D341Med (cell line): Measurements from ENCODE around the gene STRN.
"Not testable (repeated sequence)": the region's sequence is repeated elsewhere in the genome, so short reads cannot be mapped to it uniquely, and the experiment has no call there.

ENCODE experiments used
- DNase-seq: peaks from one replicate; pipeline ENCODE4 v3.0.0; 2012; ENCODE audit warnings: low spot score

The STRN gene

DNA sequence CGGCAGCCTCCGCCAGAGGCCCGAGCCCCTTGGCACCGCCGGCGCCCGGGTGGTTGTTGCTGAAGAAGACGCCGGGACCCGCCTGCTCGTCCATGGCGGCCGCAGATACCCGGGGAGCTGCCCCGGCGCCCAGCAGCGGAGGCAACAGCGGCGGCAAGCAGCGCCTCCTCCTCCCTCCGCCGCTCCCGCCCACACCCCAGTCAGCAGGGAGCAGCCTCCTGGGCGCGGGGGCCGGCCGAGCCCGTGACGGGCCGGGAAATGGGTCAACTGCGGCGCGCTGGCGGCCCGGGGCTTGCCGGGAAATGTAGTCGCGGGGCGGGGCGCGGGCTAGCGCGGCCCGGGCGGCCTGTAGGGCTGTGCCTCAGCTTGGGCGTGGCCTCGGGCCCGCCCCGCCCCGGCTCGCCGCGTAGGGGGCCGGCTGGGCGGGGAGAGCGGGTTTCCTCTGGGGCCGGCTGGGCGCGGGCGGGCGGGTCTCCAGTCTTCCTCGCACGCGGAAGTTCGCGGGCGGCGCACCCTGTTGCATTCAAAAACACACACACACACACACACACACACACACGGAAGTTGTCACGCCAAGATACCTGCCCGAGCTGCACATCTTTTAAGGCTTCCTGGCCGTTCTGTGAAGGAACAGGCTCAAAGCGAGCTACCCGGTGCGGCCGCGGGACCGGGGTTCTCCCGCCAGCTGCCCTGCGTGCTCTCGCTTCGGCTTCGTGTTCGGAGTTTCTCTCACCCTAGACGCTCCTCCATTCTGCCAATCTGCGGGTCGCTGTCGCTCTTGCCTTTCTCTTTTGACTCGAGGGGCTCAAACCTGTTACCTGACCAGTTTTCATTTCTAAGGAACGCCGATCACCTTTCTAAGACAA, at the start of gene STRN:
TSS of gene STRN (minus strand) at position 167 of the 866 bp plus-strand sequence. CDS start at position 94, 73 bp downstream.
- peak; percentile 99 for DNase-seq

DNA sequence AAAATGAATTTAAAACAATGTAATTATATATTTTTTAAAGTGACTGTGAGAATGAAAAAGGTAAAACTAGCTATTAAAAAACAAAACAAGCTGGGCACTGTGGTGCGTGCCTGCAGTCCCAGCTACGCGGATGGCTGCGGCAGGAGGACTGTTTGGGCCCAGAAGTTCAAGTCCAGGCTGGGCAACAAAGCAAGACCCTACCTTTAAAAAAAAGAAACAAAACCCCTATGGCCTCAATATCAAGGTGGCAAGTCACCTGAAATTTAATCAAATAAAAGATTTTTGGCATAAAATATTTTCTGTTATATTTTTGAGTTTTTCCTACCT, 46.9 kb upstream of the STRN start:
- DNase-seq = no peak

GRCh38 chr2:37011130-37011529, 44.8 kb upstream of the STRN start:
- no peak for DNase-seq

GRCh38 chr2:37005118-37005868, 39.0 kb upstream of the STRN start:
- peak; percentile 27 for DNase-seq

DNA sequence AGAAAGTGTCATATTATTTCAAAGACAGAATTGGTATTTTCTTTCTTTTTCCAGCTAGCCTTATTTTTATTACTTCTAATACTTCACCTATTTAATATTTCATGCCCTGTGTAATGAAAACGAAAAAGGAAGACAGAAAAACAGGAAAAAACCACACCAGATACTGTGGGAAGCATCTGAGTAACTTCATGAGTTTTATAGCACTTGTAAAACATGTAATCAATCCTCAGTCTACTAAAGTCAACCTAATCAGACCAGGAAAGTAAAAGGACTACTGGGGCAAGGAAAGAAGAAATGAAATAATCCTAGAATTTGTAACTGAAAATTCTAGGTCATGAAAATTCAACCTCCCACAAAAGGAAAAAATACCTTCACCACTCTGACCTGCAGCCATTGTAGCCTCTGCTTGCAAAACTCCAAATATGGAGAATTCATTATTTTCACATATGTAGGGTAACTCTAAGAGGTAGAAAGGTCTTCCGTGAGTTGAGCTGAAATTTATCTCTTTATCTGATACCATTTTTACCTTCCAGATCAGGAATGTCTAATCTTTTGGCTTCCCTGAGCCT, 34.7 kb upstream of the STRN start:
- DNase-seq = no peak

- DNase-seq = no peak
These were observed 34.0 kb upstream of the STRN start for GRCh38 chr2:37000318-37000717.

DNA sequence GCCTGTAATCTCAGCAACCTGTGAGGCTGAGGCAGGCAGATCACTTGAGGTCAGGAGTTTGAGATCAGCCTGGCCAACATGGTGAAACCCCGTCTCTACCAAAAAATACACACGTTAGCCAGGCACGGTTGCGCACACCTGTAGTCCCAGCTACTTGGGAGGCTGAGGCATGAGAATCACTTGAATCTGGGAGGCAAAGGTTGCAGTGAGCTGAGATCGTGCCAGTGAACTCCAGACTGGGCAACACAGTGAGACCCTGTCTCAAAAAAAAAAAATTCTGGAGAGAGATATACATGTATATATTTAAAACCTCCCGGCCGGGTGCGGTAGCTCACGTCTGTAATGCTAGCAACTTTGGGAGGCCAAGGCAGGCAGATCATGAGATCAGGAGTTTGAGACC, 33.1 kb upstream of the STRN start:
- not testable (repeated sequence) for DNase-seq

DNA sequence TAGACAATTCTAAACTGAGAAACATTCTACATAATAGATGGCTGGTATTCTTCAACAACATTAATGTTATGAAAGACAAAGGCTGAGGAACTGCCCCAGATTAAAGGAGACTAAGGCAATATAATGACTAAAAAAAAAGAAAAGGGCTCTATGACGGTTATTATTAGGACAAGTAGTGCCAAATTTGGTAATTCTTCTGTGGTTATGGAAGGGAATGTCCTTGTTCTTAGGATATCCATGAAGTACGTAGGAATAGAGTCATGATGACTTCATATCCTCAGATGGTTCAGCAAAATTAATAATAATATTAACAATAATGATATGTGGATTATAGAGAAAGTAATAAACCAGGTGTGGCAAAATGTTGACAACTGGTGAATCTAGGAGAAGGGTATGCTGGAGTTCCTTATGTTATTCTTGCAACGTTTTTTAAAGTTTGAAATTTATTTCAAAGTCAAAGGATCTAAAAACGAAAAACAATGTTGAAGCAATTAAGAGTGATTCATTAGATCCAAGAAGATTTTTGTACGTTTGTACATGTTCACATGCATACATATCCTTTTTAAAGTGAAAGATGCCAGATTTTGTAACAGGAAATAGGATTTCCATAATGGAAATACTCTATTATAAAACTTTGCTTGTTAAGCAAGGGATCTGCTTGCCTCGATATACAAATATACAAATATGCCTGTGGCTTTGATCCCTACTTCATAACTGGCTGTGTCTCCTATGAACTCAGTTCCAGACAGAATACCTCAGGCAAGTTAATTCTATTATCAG, 27.7 kb upstream of the STRN start:
- DNase-seq = no peak

DNA sequence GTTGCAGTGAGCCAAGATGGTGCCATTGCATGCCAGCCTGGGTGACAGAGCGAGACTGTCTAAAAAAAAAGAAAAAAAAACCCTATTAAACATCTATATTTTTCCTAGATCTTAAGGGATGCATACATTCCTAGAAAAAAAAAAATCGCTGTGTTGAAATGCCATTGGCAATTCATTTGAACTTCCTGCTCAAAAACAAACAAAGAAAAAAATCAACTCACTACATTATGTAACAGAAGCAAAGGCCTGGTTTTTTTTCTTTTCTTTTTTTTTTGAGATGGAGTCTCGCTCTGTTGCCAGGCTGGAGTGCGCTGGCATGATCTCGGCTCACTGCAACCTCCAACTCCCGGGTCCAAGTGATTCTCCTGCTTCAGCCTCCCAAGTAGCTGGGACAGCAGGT, 21.7 kb upstream of the STRN start:
- no peak for DNase-seq

GRCh38 chr2:36982467-36982866, 16.1 kb upstream of the STRN start:
- no peak for DNase-seq

GRCh38 chr2:36981911-36982310, 15.6 kb upstream of the STRN start:
- DNase-seq = no peak

GRCh38 chr2:36979007-36979406, 12.7 kb upstream of the STRN start:
- not testable (repeated sequence) for DNase-seq

- no peak for DNase-seq
These were observed 9.7 kb upstream of the STRN start for GRCh38 chr2:36976065-36976464.

GRCh38 chr2:36975306-36975705, 9.0 kb upstream of the STRN start:
- no peak for DNase-seq

DNA sequence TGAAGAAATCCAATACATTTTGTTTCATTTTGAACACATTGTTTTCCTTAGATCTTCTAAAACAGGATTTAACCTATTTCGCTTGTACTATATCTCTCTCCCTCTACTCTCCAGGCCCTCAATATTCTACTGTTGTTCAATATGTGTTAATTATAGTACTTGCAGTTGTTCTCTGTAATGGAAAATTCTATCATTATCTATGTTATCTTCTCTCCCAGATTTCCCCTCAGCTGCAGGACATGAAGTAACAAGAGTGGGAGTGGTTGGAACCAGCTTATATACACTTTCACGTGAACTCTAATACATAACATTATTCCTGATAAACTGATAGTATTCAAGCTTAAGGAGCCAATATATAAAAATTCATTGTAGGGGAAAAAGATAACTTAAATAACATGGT, 7.0 kb upstream of the STRN start:
- DNase-seq = no peak

DNA sequence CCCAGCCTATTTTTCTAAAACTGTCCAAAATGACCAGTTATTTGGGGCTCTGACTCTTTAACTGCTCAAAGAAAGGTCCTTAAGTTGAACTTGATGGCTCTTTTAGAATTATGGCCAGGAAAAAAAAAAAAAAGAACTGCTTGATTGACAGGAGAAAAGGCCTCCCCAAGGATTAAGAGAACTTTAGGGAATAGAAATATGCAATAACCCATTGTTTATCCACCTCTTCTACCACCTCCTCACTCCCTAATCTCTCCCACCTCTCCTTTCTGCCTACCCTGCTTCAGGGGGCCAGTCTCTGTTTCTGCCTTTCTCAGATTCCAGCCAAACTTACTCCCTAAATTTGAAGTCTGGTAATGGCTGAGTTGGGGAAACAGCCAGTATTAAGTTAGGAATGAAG, 5.7 kb upstream of the STRN start:
- no peak for DNase-seq

DNA sequence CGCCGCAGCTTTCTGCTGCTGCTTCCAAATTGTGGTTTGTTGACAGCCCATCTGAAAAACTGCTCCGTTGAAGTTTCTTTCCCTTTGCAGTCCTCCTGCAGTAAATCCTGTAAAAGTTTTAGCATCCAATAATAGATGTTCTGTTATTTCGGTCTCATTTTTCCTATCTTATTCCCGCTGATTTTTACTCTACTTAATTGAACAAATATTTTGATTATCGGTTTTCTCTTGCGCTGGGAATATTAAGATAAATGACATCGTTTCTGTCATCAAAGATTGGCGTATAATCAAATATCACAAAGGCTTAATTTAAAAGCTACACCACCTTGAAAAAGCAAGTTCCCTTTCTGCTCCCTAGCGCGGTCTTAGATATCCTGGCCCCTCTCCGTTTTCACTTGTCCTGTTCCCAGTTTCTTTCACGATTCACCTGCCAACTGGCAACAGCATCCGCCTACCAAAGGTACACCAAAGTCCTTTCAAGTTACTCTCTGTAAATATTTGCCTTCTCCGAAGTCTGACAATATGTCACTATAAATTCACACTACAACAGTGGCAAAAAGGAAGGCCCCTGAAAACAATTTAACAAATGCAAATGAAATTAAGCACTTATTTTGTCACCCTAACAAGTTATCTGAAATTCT, 1.0 kb upstream of the STRN start:
- DNase-seq = no peak

DNA sequence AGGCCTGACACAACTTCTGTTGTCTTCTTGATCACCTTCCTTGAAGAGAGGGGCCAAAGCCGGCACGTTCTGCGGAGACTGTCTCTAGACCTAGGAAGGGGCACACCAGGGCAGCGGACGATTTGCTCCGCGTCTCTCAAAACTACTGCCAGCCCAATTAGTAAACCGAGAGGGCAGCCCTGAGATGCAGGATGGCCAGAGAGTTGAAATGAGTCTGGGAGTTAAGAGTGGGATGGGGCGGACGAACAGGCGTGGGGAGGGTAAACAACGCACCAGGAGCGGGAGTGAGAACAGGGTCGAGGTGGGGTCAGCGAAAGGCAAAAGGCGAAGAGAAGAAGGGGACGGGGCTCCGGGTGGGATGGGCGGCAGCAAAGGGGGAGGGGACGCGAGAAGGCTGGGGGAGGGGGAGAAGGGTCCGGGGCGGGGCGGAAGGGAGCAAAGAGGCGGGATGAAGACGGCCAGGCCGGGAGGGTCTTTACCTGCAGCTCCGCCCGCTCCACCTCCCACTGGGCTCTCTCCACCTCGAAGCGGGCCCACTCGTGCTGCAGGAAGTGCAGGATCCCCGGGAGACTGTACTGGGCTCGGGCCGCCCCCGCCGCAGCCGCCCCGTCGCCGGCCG, 476 bp downstream of the STRN start:
- DNase-seq = peak; percentile 73

DNA sequence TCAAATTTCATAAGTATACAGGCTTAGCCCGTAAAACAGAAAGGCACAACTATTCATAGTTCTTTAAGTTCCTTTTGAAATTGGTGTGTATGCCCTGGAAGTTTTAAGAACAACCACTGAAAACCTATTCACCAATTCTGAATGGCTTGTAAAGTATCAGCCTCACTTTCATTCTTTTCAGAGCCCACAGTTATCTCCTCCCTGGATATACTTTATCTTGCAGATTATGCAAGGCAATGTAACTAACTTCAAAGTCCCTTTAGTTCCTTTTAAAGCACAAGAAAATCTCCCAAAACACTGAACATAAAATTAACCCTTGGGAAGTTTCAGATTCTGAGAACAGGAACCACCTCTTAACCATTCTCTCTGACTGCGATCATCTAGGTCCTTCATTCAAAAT, 1.1 kb downstream of the STRN start:
- no peak for DNase-seq

DNA sequence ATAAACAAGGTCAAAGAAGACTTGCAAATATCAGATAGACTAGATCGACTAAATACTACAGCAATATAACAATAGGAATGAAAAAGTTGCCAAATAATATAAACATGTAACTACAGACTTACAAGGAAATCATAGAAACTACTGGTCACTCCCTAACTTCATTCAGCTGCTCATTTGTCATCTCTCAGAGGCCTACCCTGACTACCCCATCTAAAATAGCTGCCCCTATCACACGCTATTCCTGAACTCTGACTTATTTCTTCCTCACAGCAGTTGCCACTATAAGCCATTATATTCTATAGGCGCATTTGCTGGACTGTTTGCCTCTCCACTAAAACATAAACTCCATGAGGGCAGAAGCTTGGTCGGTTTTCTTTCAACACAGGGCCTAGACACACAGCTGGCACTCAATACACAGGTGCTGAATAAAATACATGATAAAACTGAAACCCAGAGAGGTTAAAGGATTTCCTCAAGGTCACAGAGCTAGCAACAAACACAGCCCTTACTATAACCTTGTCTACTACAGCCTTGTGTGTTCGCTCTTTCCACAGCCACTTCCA, 1.8 kb downstream of the STRN start:
- no peak for DNase-seq

GRCh38 chr2:36963734-36964133, 2.6 kb downstream of the STRN start:
- no peak for DNase-seq
